Mesenchymal stem cell (in vitro differentiated cells and primary cell): ENCODE measurements around the gene MCM3AP.
"Not testable (repeated sequence)": the region's sequence is repeated elsewhere in the genome, so short reads cannot be mapped to it uniquely, and the experiment has no call there.

ENCODE experiments used
- DNase-seq: peaks from one replicate; pipeline ENCODE4 v3.0.0-alpha.2; 2013
- H2AFZ ChIP-seq: one replicate; pipeline ENCODE4 v1.6.1; 2013; ENCODE audit warnings: low read depth, mild to moderate bottlenecking, control low read depth, inconsistent platforms, low read length, moderate library complexity
- H2AK5ac ChIP-seq: 2 replicates; pipeline ENCODE4 v1.6.1; 2013; ENCODE audit warnings: low read length, moderate library complexity, mild to moderate bottlenecking, inconsistent platforms; ENCODE audit not compliant: severe bottlenecking
- H2BK120ac ChIP-seq: one replicate; pipeline ENCODE4 v1.6.1; 2013; ENCODE audit warnings: low read depth, mild to moderate bottlenecking, inconsistent platforms, low read length, moderate library complexity
- H2BK12ac ChIP-seq, 2 experiments: one replicate each; pipeline ENCODE4 v1.6.1; 2013; ENCODE audit warnings: inconsistent platforms in 2 of 2, low read length in 2 of 2, mild to moderate bottlenecking in 2 of 2, moderate library complexity in 2 of 2, control low read depth in 1 of 2
- H2BK15ac ChIP-seq: one replicate; pipeline ENCODE4 v1.6.1; 2013; ENCODE audit warnings: mild to moderate bottlenecking, low read depth, inconsistent platforms; ENCODE audit not compliant: poor library complexity, severe bottlenecking
- H2BK5ac ChIP-seq: 2 replicates; pipeline ENCODE4 v1.6.1; 2013; ENCODE audit warnings: low read depth, mild to moderate bottlenecking, low read length, control low read depth, inconsistent platforms; ENCODE audit not compliant: poor library complexity, severe bottlenecking
- H3K14ac ChIP-seq, 2 experiments: one replicate each; pipeline ENCODE4 v1.6.1; 2013; ENCODE audit warnings: inconsistent platforms in 2 of 2, low read length in 2 of 2, control low read depth in 1 of 2, mild to moderate bottlenecking in 1 of 2, moderate library complexity in 1 of 2
- H3K18ac ChIP-seq, 2 experiments: one replicate each; pipeline ENCODE4 v1.6.1; 2013; ENCODE audit warnings: inconsistent platforms in 2 of 2, low read length in 2 of 2, control low read depth in 1 of 2, low read depth in 1 of 2, mild to moderate bottlenecking in 1 of 2
- H3K23ac ChIP-seq, 2 experiments: one replicate each; pipeline ENCODE4 v1.6.1; 2013; ENCODE audit warnings: inconsistent platforms in 2 of 2, low read length in 2 of 2, mild to moderate bottlenecking in 2 of 2, moderate library complexity in 2 of 2, control low read depth in 1 of 2
- H3K27ac ChIP-seq: 2 replicates; pipeline ENCODE4 v1.5.1; 2013; ENCODE audit warnings: mild to moderate bottlenecking, moderate library complexity, low read length, control low read depth, inconsistent platforms; ENCODE audit not compliant: poor library complexity, severe bottlenecking
- H3K27me3 ChIP-seq, 2 experiments: 2 replicates each; pipeline versions ENCODE4 v1.6.1 to v1.7.0; 2013; ENCODE audit warnings: low read length in 2 of 2, mild to moderate bottlenecking in 2 of 2, moderate library complexity in 2 of 2, control low read depth in 1 of 2, inconsistent platforms in 1 of 2; ENCODE audit not compliant: control insufficient read depth in 1 of 2, insufficient read depth in 1 of 2
- H3K36me3 ChIP-seq, 2 experiments: 2 replicates each; pipeline versions ENCODE4 v1.6.1 to v1.7.0; 2013; ENCODE audit warnings: low read length in 2 of 2, control low read depth in 1 of 2, inconsistent platforms in 1 of 2, low read depth in 1 of 2, mild to moderate bottlenecking in 1 of 2; ENCODE audit not compliant: insufficient read depth in 2 of 2, control insufficient read depth in 1 of 2
- H3K4ac ChIP-seq, 2 experiments: one replicate each; pipeline ENCODE4 v1.6.1; 2013; ENCODE audit warnings: inconsistent platforms in 2 of 2, low read length in 2 of 2, mild to moderate bottlenecking in 2 of 2, moderate library complexity in 2 of 2, control low read depth in 1 of 2, low read depth in 1 of 2
- H3K4me1 ChIP-seq: 2 replicates; pipeline ENCODE4 v1.6.1; 2013; ENCODE audit warnings: low read depth, low read length, control low read depth; ENCODE audit not compliant: control insufficient read depth, insufficient read depth
- H3K4me2 ChIP-seq: 2 replicates; pipeline ENCODE4 v1.6.1; 2013; ENCODE audit warnings: low read length, mild to moderate bottlenecking, inconsistent platforms; ENCODE audit not compliant: poor library complexity, severe bottlenecking
- H3K4me3 ChIP-seq, 2 experiments: 2 replicates each; pipeline versions ENCODE4 v1.5.1 to v1.7.0; 2013; ENCODE audit warnings: low read length in 2 of 2, mild to moderate bottlenecking in 2 of 2, control low read depth in 1 of 2, low read depth in 1 of 2; ENCODE audit not compliant: insufficient read depth in 1 of 2
- H3K79me1 ChIP-seq: replicated peaks from 2 replicates; pipeline ENCODE4 v1.6.1; 2013; ENCODE audit warnings: mild to moderate bottlenecking, control low read depth, low read length, inconsistent platforms; ENCODE audit not compliant: poor library complexity, severe bottlenecking
- H3K9ac ChIP-seq: 2 replicates; pipeline ENCODE4 v1.7.0; 2013; ENCODE audit warnings: mild to moderate bottlenecking, low read length, moderate library complexity
- H3K9me3 ChIP-seq: 2 replicates; pipeline ENCODE4 v1.7.0; 2013; ENCODE audit warnings: mild to moderate bottlenecking, low read length; ENCODE audit not compliant: control insufficient read depth
- H4K8ac ChIP-seq: one replicate; pipeline ENCODE4 v1.6.1; 2013; ENCODE audit warnings: inconsistent platforms, mild to moderate bottlenecking, low read length, moderate library complexity
- H4K91ac ChIP-seq: one replicate; pipeline ENCODE4 v1.6.1; 2013; ENCODE audit warnings: mild to moderate bottlenecking, low read length, inconsistent platforms
- WGBS: methylation state at CpG from one replicate; pipeline ENCODE4 v1.1.7; 2013; ENCODE audit warnings: mixed read lengths; 5-methylcytosine and 5-hydroxymethylcytosine counted together

The MCM3AP gene

DNA sequence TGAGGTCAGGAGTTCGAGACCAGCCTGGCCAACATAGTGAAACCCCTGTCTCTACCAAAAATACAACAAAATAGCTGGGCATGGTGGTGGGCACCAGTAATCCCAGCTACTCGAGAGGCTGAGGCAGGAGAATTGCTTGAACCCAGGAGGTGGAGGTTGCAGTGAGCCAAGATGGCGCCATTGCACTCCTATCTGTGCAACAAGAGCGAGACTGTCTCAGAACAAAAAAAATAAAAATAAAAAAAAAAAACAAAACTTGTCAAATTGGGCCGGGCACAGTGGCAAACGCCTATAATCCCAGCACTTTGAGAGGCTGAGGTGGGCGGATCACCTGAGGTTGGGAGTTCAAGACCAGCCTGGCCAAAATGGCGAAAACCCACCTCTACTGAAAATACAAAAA is 24.8 kb upstream of the MCM3AP start:
- 95% methylated on average over 7 of the region's 8 CpGs for WGBS
- not testable (repeated sequence) for H2BK5ac ChIP-seq

DNA sequence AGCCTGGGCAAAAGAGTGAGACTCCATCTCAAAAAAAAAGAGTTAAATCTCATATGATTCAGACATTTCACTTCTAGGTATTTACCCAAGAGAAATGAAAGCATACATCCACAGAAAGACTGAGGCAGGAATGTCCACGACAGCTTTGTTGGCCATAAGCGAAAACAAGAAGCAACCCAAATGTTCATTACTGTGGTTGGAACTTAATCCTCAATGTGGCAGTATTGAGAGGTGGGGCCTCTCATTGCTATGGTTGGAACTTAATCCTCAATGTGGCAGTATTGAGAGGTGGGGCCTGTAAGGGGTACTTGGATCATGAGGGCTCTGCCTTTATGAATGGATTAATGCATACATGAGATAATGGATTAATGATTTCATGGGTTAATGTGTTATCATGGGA is 23.0 kb upstream of the MCM3AP start:
- Histone ChIP-seq H4K8ac (no peak overlapping the region), H3K9me3 (no peaks in the 10 kb centered on the region), H3K4me3 (no peak overlapping the region), H3K18ac (no peak overlapping the region), H2BK15ac (no peak overlapping the region), H3K9ac (no peak overlapping the region), H3K14ac (no peak overlapping the region), H2BK120ac (no peak overlapping the region), H3K23ac (no peak overlapping the region), H3K27me3 (no peaks in the 10 kb centered on the region), H2BK5ac (no peak overlapping the region), H2BK12ac (no peak overlapping the region), H2AFZ (no peak overlapping the region), H3K4ac (no peak overlapping the region), H3K4me1 (no peaks in the 10 kb centered on the region), H2AK5ac (no peak overlapping the region), H3K4me2 (no peak overlapping the region), H3K36me3 (peaks cover 5 to 24% of the 10 kb centered on the region in 2 experiments), H3K27ac (no peak overlapping the region), H4K91ac (no peak overlapping the region), H3K79me1 (no peaks in the 10 kb centered on the region)
- no peak for DNase-seq
- WGBS, result 99% methylated on average over 2 of the region's 2 CpGs

More for the DNA sequence above, 24.8 kb upstream of the MCM3AP start:
- DNase-seq, H3K4me2 ChIP-seq, H2AFZ ChIP-seq, H3K4me1 ChIP-seq, H3K23ac ChIP-seq, H3K27ac ChIP-seq, H3K9me3 ChIP-seq, H2BK120ac ChIP-seq, H2AK5ac ChIP-seq, H4K8ac ChIP-seq, H3K27me3 ChIP-seq, H2BK12ac ChIP-seq, H3K4ac ChIP-seq, H2BK15ac ChIP-seq, H4K91ac ChIP-seq, H3K14ac ChIP-seq, H3K9ac ChIP-seq, H3K18ac ChIP-seq, H3K4me3 ChIP-seq, H3K79me1 ChIP-seq: not testable (repeated sequence)
- H3K36me3 ChIP-seq, result peaks cover 0 to 18% of the 10 kb centered on the region in 2 experiments

DNA sequence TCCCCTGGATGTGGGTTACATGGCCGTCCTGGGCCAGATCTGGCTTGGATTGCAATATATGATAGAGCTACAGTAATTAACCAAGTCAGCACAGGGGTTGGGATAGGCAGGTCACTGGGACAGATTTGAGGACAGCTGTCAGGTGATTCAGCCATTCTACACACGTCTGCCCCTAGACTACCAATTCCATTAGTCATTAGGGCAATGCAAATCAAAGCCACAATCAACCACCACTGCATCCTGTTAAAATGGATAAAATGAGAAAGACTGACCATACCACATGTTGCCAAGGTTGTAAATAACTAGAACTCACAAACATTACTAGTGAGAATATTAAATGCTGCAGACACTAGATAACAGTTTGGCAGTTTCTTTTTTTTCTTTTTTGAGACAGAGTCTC is 22.2 kb upstream of the MCM3AP start:
- Histone ChIP-seq H2AK5ac (no peak overlapping the region), H3K27me3 (no peaks in the 10 kb centered on the region), H3K27ac (no peak overlapping the region), H3K9ac (no peak overlapping the region), H2BK5ac (no peak overlapping the region), H2AFZ (no peak overlapping the region), H3K18ac (no peak overlapping the region), H4K91ac (no peak overlapping the region), H2BK15ac (no peak overlapping the region), H3K4me2 (no peak overlapping the region), H3K23ac (no peak overlapping the region), H4K8ac (no peak overlapping the region), H3K4me1 (no peaks in the 10 kb centered on the region), H3K79me1 (no peaks in the 10 kb centered on the region), H2BK12ac (no peak overlapping the region), H3K4ac (no peak overlapping the region), H3K9me3 (no peaks in the 10 kb centered on the region), H3K4me3 (no peak overlapping the region), H3K14ac (no peak overlapping the region), H3K36me3 (peaks cover 5 to 18% of the 10 kb centered on the region in 2 experiments), H2BK120ac (no peak overlapping the region)
- DNase-seq, result peak; percentile 43
- 46% methylated on average over 2 of the region's 2 CpGs for WGBS

GRCh38 chr21:46304955-46305354 is 19.5 kb upstream of the MCM3AP start:
- DNase-seq, result no peak
- WGBS, result over 99% methylated on average over 10 of the region's 11 CpGs
- no peak overlapping the region for H2BK12ac ChIP-seq
- H3K23ac ChIP-seq, result no peak overlapping the region
- no peak overlapping the region for H2AK5ac ChIP-seq
- H2BK120ac ChIP-seq, result no peak overlapping the region
- no peak overlapping the region for H3K9ac ChIP-seq
- no peak overlapping the region for H3K14ac ChIP-seq
- no peak overlapping the region for H2AFZ ChIP-seq
- H4K91ac ChIP-seq, result no peak overlapping the region
- no peak overlapping the region for H2BK15ac ChIP-seq
- H3K4me1 ChIP-seq, result no peaks in the 10 kb centered on the region
- peaks cover 16 to 21% of the 10 kb centered on the region in 2 experiments for H3K36me3 ChIP-seq
- H3K4me3 ChIP-seq, result no peak overlapping the region
- H2BK5ac ChIP-seq, result no peak overlapping the region
- H3K4me2 ChIP-seq, result no peak overlapping the region
- no peak overlapping the region for H3K27ac ChIP-seq
- no peaks in the 10 kb centered on the region for H3K27me3 ChIP-seq
- no peaks in the 10 kb centered on the region for H3K79me1 ChIP-seq
- no peak overlapping the region for H3K18ac ChIP-seq
- no peak overlapping the region for H4K8ac ChIP-seq
- no peaks in the 10 kb centered on the region for H3K9me3 ChIP-seq
- H3K4ac ChIP-seq, result no peak overlapping the region
